HCT116 (cell line): ENCODE measurements around the gene MYRFL. TPM values are rescaled to one million over a fixed set of nuclear protein-coding genes. Genes with fewer than 3 reads are reported as not detected.

Experiments
- ATAC-seq: fragments of 200-7000 bp; cut with Tn5 transposase; 2 replicates; pipeline ENCODE4 v1.9.1; 2020; ENCODE audit warnings: mild to moderate bottlenecking, moderate library complexity
- BruUV-seq: library from RNA; stranded (reverse); fragments of 400-500 nt; replicated peaks from 2 replicates; lab custom pipeline; 2021; lab: Mats Ljungman, UMichigan
- CTCF ChIA-PET: fragments of 300-600 bp; sonication (Branson Sonifier 250); formaldehyde crosslinking; loops from one replicate; lab custom pipeline; 2021; ENCODE audit warnings: antibody characterized with exemption; lab: Charles Lee
- POLR2A ChIA-PET: fragments of 300-600, 350-600 bp; sonication (Branson Sonifier 250); formaldehyde crosslinking; loops from one replicate; lab custom pipeline; 2021; ENCODE audit warnings: antibody characterized with exemption; lab: Charles Lee
- RAD21 ChIA-PET, 2 experiments: fragments of 300-600 bp; sonication (Branson Sonifier 250); formaldehyde crosslinking; loops; one replicate each; lab custom pipeline; 2023; ENCODE audit warnings: low total read pairs in 2 of 2; ENCODE audit not compliant: uncharacterized antibody in 2 of 2, unreplicated experiment in 2 of 2, low non-redundant PET in 1 of 2; lab: Charles Lee
- DNase-seq: peaks from one replicate; pipeline ENCODE4 v3.0.0-alpha.2; 2010; ENCODE audit warnings: low read depth, low spot score
- H2AFZ ChIP-seq: fragments of 200-600 bp; shearing (Covaris generic), sonication (generic); 2 replicates; pipeline ENCODE4 v1.6.1; 2017; ENCODE audit warnings: low read depth, mixed run types, mixed read lengths, antibody characterized with exemption, low read length; ENCODE audit not compliant: poor library complexity, severe bottlenecking
- H3K27ac ChIP-seq: 2 replicates; pipeline ENCODE4 v1.5.1; 2012; ENCODE audit warnings: low read depth, low read length
- H3K27me3 ChIP-seq: fragments of 200-600 bp; sonication (generic); 2 replicates; pipeline ENCODE4 v1.6.1; 2016; ENCODE audit warnings: mixed run types, low read length, mixed read lengths; ENCODE audit not compliant: insufficient read depth
- H3K36me3 ChIP-seq, 2 experiments: fragments of 200-500 bp in 1 of 2; fragments of 200-600 bp in 1 of 2; sonication (Bioruptor generic) in 1 of 2; sonication (generic) in 1 of 2; 2 replicates each; pipeline versions ENCODE4 v1.5.1 to v1.6.1; 2014 to 2016; ENCODE audit warnings: low read length in 2 of 2, inconsistent platforms in 1 of 2, mixed read lengths in 1 of 2, mixed run types in 1 of 2; ENCODE audit not compliant: insufficient read depth in 2 of 2, control insufficient read depth in 1 of 2
- H3K4me1 ChIP-seq, 2 experiments: fragments of 200-600 bp in 1 of 2; sonication (generic) in 1 of 2; 2 replicates each; pipeline versions ENCODE4 v1.5.1 to v1.6.1; 2012 to 2017; ENCODE audit warnings: low read length in 2 of 2, inconsistent platforms in 1 of 2, mild to moderate bottlenecking in 1 of 2, mixed read lengths in 1 of 2, mixed run types in 1 of 2, moderate library complexity in 1 of 2; ENCODE audit not compliant: insufficient read depth in 2 of 2, control insufficient read depth in 1 of 2
- H3K4me2 ChIP-seq: fragments of 200-600 bp; sonication (generic); 2 replicates; pipeline ENCODE4 v1.6.1; 2017; ENCODE audit warnings: mixed run types, low read length, mixed read lengths
- H3K4me3 ChIP-seq, 2 experiments: fragments of 200-600 bp in 1 of 2; sonication (generic) in 1 of 2; replicated peaks in 1 of 2; 2 replicates each; pipeline ENCODE4 v1.5.1; 2011 to 2016; ENCODE audit warnings: low read length in 2 of 2, control low read depth in 1 of 2, low read depth in 1 of 2, mild to moderate bottlenecking in 1 of 2, mixed read lengths in 1 of 2, mixed run types in 1 of 2
- H3K79me2 ChIP-seq: fragments of 200-600 bp; sonication (generic); 2 replicates; pipeline ENCODE4 v1.6.1; 2017; ENCODE audit warnings: mild to moderate bottlenecking, mixed run types, low read length, moderate library complexity, mixed read lengths; ENCODE audit not compliant: insufficient read depth
- H3K9ac ChIP-seq: fragments of 200-600 bp; sonication (generic); 2 replicates; pipeline ENCODE4 v1.6.1; 2016; ENCODE audit warnings: low read length, mixed read lengths
- H3K9me2 ChIP-seq: fragments of 200-600 bp; sonication (generic), shearing (Covaris generic); 2 replicates; pipeline ENCODE4 v1.6.1; 2017; ENCODE audit warnings: mixed run types, mild to moderate bottlenecking, moderate library complexity; ENCODE audit not compliant: insufficient read depth
- H3K9me3 ChIP-seq, 2 experiments: fragments of 200-500 bp in 1 of 2; fragments of 200-600 bp in 1 of 2; sonication (Bioruptor generic) in 1 of 2; sonication (generic) in 1 of 2; 2 replicates each; pipeline ENCODE4 v1.6.1; 2014 to 2017; ENCODE audit warnings: low read length in 2 of 2, mixed read lengths in 2 of 2, inconsistent platforms in 1 of 2, low read depth in 1 of 2, mild to moderate bottlenecking in 1 of 2, mixed run types in 1 of 2, moderate library complexity in 1 of 2; ENCODE audit not compliant: control insufficient read depth in 1 of 2, insufficient read depth in 1 of 2
- H4K20me1 ChIP-seq: fragments of 200-600 bp; sonication (generic), shearing (Covaris generic); 2 replicates; pipeline ENCODE4 v1.6.1; 2017; ENCODE audit warnings: mixed run types, mild to moderate bottlenecking, moderate library complexity; ENCODE audit not compliant: insufficient read depth
- CBX3 ChIP-seq: IDR thresholded peaks from 2 replicates; pipeline ENCODE4 v1.6.1; 2012; ENCODE audit warnings: low read depth
- CEBPB ChIP-seq: IDR thresholded peaks from 2 replicates; pipeline ENCODE4 v1.6.1; 2012; ENCODE audit warnings: low read depth
- CTCF ChIP-seq, 3 experiments: fragments of 200-600 bp in 1 of 3; sonication (generic) in 1 of 3; IDR thresholded peaks in 2 of 3; conservative IDR thresholded peaks in 1 of 3; 2 replicates each; pipeline ENCODE4 v1.5.1; 2012 to 2017; ENCODE audit warnings: low read depth in 2 of 3, low read length in 2 of 3, antibody characterized with exemption in 1 of 3, borderline replicate concordance in 1 of 3, control low read depth in 1 of 3, mild to moderate bottlenecking in 1 of 3, mixed read lengths in 1 of 3, mixed run types in 1 of 3, moderate library complexity in 1 of 3; ENCODE audit not compliant: insufficient read depth in 1 of 3
- EGR1 ChIP-seq: IDR thresholded peaks from 2 replicates; pipeline ENCODE4 v1.6.1; 2012; ENCODE audit warnings: low read depth
- EZH2phosphoT487 ChIP-seq: fragments of 200-600 bp; IDR thresholded peaks from 2 replicates; pipeline ENCODE4 v1.6.1; 2018; ENCODE audit warnings: antibody characterized with exemption, borderline replicate concordance
- POLR2AphosphoS5 ChIP-seq: IDR thresholded peaks from 2 replicates; pipeline ENCODE4 v1.6.1; 2011; ENCODE audit warnings: mild to moderate bottlenecking, low read depth, low read length, moderate library complexity
- SP1 ChIP-seq: IDR thresholded peaks from 2 replicates; pipeline ENCODE4 v1.6.1; 2012; ENCODE audit warnings: low read depth
- ZBTB33 ChIP-seq: IDR thresholded peaks from 2 replicates; pipeline ENCODE4 v1.6.1; 2011; ENCODE audit warnings: mild to moderate bottlenecking, low read length, moderate library complexity; ENCODE audit not compliant: insufficient replicate concordance; ENCODE audit errors: extremely low read depth
- ZNF274 ChIP-seq: fragments of 200-500 bp; sonication (Bioruptor generic); IDR thresholded peaks from 2 replicates; pipeline ENCODE4 v1.6.1; 2014; ENCODE audit warnings: mild to moderate bottlenecking, low read depth, low read length, inconsistent platforms
- intact Hi-C: fragments of 100-400 bp; cut with micrococcal nuclease; formaldehyde crosslinking; loops from 2 replicates; pipeline ENCODE4 v1.10.0; 2022
- total RNA-seq: library from RNA; stranded (reverse); gene quantifications from one replicate; pipeline ENCODE4 v1.2.1, GENCODE V29; 2021; ENCODE audit not compliant: unreplicated experiment
- TF ChIP-seq, protein P1 (sequence below): IDR thresholded peaks from 2 replicates; pipeline ENCODE4 v1.6.1; 2012; ENCODE audit warnings: low read depth

Gene MYRFL
- total RNA-seq, 1 experiment from 2014 or later: 0.30 TPM

GRCh38 chr12:69810870-69811498, 14.0 kb upstream of the MYRFL start:
- Histone ChIP-seq H4K20me1 (no peaks in the 10 kb centered on the region), H3K4me2 (no peak overlapping the region), H3K4me1 (no peaks in the 10 kb centered on the region), H3K36me3 (no peaks in the 10 kb centered on the region), H3K79me2 (no peaks in the 10 kb centered on the region), H3K9me3 (no peaks in the 10 kb centered on the region), H3K27me3 (no peaks in the 10 kb centered on the region), H3K9me2 (no peaks in the 10 kb centered on the region), H3K4me3 (no peak overlapping the region), H2AFZ (no peak overlapping the region), H3K9ac (no peak overlapping the region), H3K27ac (no peak overlapping the region)
- ChIA-PET RAD21 (no interaction called here), CTCF (no interaction called here), POLR2A (no interaction called here)
- ATAC-seq: no peak
- intact Hi-C loops: no loop called here
- no peak for TF ChIP-seq POLR2AphosphoS5
- TF ChIP-seq, protein P1, sequence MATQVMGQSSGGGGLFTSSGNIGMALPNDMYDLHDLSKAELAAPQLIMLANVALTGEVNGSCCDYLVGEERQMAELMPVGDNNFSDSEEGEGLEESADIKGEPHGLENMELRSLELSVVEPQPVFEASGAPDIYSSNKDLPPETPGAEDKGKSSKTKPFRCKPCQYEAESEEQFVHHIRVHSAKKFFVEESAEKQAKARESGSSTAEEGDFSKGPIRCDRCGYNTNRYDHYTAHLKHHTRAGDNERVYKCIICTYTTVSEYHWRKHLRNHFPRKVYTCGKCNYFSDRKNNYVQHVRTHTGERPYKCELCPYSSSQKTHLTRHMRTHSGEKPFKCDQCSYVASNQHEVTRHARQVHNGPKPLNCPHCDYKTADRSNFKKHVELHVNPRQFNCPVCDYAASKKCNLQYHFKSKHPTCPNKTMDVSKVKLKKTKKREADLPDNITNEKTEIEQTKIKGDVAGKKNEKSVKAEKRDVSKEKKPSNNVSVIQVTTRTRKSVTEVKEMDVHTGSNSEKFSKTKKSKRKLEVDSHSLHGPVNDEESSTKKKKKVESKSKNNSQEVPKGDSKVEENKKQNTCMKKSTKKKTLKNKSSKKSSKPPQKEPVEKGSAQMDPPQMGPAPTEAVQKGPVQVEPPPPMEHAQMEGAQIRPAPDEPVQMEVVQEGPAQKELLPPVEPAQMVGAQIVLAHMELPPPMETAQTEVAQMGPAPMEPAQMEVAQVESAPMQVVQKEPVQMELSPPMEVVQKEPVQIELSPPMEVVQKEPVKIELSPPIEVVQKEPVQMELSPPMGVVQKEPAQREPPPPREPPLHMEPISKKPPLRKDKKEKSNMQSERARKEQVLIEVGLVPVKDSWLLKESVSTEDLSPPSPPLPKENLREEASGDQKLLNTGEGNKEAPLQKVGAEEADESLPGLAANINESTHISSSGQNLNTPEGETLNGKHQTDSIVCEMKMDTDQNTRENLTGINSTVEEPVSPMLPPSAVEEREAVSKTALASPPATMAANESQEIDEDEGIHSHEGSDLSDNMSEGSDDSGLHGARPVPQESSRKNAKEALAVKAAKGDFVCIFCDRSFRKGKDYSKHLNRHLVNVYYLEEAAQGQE: no peak
- no peak for TF ChIP-seq EZH2phosphoT487
- no peak for TF ChIP-seq ZNF274
- TF ChIP-seq CTCF (IDR thresholded peaks at IDR 0.05 in 2 of 3, conservative IDR thresholded peaks at IDR 0.05 in 1 of 3; ENCODE audit: borderline replicate concordance in 1 of 3, insufficient read depth in 1 of 3, low read depth in 2 of 3, low read length in 2 of 3): no peak
- TF ChIP-seq CBX3: no peak
- no peak for TF ChIP-seq SP1
- no peak for TF ChIP-seq EGR1
- no peak for TF ChIP-seq CEBPB
- no peak for TF ChIP-seq ZBTB33
- no TSS peak for BruUV-seq
- no peak for DNase-seq
